ENCODE measurements around the gene C1orf53. TPM values are rescaled to one million over a fixed set of nuclear protein-coding genes. Genes with fewer than 3 reads are reported as not detected.

C1orf53 gene
- total and polyA plus RNA-seq, 2 experiments from 2014 or later, result 2.7 to 3.8 TPM

DNA sequence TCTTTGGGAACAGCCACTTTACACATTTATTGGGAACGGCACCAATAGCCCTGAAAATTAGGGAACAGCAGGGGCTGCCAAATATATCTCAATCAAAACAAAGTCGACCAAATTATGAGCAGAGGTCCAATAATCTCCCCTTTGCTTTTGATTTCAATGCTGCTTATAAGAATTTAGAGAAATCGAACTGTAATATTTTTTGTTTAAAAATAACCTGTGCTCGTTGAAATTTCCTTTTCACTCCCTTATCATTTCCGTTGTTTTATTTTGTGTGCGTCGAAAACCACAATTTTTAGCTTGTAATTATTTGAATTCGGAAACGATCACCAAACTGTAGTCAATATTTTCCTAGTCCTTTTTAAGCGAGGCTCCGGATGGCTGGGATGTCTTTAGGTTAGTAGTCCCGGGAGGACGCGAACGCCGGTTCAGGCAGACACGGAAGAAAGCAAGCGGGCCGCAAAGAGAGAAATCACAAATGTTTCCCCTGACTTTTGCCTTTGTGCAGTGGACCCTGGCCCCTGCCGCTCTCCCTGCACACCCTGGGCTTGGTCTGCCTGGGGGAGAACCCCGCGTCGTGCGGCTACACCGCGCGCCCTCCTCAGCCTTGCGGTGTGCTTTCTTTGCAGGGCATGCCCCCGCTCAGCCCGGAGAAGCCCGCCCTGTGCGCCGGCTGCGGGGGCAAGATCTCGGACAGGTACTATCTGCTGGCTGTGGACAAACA, 17.1 kb downstream of the C1orf53 start:
- ATAC-seq (peak; percentile 10), DNase-seq (ENCODE audit: low spot score) (no peak)
- H3K27ac Mint-ChIP-seq, result no peak overlapping the region
- H3K4me3 Mint-ChIP-seq, result peak overlapping the region; percentile 72
- no peaks in the 10 kb centered on the region for H3K9me2 ChIP-seq (ENCODE audit: insufficient read depth)
- H3K4me3 ChIP-seq, result peak overlapping the region; percentile 60
- H3K9me3 Mint-ChIP-seq, result peaks cover 3% of the 10 kb centered on the region; the same call in 2 of the 3 replicates
- H3K79me2 ChIP-seq (replicated peaks; ENCODE audit: insufficient read depth), result no peaks in the 10 kb centered on the region
- H3K4me2 ChIP-seq, result peak overlapping the region; percentile 92
- 0 out of 2 replicates have a peak, but pooled peaks cover 7% of the 10 kb centered on the region for H4K20me1 ChIP-seq (replicated peaks; ENCODE audit: insufficient read depth)
- H3K27me3 Mint-ChIP-seq (ENCODE audit: insufficient read depth, low read depth, poor library complexity), result peaks cover 90% of the 10 kb centered on the region
- no peaks in the 10 kb centered on the region for H3K36me3 ChIP-seq (ENCODE audit: insufficient read depth)
- H3K27ac ChIP-seq (ENCODE audit: low read depth), result no peak overlapping the region
- peak overlapping the region; percentile 86 for H2AFZ ChIP-seq
- no peaks in the 10 kb centered on the region; the same call in 2 of the 3 replicates for H3K36me3 Mint-ChIP-seq (ENCODE audit: low read depth)
- H3K27me3 ChIP-seq (ENCODE audit: insufficient read depth), result peaks cover 98% of the 10 kb centered on the region
- TF ChIP-seq, protein P1, sequence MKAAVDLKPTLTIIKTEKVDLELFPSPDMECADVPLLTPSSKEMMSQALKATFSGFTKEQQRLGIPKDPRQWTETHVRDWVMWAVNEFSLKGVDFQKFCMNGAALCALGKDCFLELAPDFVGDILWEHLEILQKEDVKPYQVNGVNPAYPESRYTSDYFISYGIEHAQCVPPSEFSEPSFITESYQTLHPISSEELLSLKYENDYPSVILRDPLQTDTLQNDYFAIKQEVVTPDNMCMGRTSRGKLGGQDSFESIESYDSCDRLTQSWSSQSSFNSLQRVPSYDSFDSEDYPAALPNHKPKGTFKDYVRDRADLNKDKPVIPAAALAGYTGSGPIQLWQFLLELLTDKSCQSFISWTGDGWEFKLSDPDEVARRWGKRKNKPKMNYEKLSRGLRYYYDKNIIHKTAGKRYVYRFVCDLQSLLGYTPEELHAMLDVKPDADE (IDR thresholded peaks at IDR 0.05), result no peak
- TF ChIP-seq, protein P2, sequence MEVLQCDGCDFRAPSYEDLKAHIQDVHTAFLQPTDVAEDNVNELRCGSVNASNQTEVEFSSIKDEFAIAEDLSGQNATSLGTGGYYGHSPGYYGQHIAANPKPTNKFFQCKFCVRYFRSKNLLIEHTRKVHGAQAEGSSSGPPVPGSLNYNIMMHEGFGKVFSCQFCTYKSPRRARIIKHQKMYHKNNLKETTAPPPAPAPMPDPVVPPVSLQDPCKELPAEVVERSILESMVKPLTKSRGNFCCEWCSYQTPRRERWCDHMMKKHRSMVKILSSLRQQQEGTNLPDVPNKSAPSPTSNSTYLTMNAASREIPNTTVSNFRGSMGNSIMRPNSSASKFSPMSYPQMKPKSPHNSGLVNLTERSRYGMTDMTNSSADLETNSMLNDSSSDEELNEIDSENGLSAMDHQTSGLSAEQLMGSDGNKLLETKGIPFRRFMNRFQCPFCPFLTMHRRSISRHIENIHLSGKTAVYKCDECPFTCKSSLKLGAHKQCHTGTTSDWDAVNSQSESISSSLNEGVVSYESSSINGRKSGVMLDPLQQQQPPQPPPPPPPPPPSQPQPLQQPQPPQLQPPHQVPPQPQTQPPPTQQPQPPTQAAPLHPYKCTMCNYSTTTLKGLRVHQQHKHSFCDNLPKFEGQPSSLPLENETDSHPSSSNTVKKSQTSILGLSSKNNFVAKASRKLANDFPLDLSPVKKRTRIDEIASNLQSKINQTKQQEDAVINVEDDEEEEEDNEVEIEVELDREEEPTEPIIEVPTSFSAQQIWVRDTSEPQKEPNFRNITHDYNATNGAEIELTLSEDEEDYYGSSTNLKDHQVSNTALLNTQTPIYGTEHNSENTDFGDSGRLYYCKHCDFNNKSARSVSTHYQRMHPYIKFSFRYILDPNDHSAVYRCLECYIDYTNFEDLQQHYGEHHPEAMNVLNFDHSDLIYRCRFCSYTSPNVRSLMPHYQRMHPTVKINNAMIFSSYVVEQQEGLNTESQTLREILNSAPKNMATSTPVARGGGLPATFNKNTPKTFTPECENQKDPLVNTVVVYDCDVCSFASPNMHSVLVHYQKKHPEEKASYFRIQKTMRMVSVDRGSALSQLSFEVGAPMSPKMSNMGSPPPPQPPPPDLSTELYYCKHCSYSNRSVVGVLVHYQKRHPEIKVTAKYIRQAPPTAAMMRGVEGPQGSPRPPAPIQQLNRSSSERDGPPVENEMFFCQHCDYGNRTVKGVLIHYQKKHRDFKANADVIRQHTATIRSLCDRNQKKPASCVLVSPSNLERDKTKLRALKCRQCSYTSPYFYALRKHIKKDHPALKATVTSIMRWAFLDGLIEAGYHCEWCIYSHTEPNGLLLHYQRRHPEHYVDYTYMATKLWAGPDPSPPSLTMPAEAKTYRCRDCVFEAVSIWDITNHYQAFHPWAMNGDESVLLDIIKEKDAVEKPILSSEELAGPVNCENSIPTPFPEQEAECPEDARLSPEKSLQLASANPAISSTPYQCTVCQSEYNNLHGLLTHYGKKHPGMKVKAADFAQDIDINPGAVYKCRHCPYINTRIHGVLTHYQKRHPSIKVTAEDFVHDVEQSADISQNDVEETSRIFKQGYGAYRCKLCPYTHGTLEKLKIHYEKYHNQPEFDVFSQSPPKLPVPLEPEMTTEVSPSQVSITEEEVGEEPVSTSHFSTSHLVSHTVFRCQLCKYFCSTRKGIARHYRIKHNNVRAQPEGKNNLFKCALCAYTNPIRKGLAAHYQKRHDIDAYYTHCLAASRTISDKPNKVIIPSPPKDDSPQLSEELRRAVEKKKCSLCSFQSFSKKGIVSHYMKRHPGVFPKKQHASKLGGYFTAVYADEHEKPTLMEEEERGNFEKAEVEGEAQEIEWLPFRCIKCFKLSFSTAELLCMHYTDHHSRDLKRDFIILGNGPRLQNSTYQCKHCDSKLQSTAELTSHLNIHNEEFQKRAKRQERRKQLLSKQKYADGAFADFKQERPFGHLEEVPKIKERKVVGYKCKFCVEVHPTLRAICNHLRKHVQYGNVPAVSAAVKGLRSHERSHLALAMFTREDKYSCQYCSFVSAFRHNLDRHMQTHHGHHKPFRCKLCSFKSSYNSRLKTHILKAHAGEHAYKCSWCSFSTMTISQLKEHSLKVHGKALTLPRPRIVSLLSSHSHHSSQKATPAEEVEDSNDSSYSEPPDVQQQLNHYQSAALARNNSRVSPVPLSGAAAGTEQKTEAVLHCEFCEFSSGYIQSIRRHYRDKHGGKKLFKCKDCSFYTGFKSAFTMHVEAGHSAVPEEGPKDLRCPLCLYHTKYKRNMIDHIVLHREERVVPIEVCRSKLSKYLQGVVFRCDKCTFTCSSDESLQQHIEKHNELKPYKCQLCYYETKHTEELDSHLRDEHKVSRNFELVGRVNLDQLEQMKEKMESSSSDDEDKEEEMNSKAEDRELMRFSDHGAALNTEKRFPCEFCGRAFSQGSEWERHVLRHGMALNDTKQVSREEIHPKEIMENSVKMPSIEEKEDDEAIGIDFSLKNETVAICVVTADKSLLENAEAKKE (CRISPR knock-in tag; IDR thresholded peaks at IDR 0.05), result no peak
- TF ChIP-seq POLR2AphosphoS5 (IDR thresholded peaks at IDR 0.05; ENCODE audit: low read depth) (no peak), EZH2 (IDR thresholded peaks at IDR 0.05; ENCODE audit: low read depth, unreplicated experiment) (peak; percentile 99), JUNB (IDR thresholded peaks at IDR 0.05; ENCODE audit: unreplicated experiment) (no peak), EZH2phosphoT487 (IDR thresholded peaks at IDR 0.05; ENCODE audit: unreplicated experiment) (peak; percentile 100)
- H3K4me1 Mint-ChIP-seq, result peaks cover 77% of the 10 kb centered on the region
- peaks cover 29% of the 10 kb centered on the region for H3F3A ChIP-seq (replicated peaks; ENCODE audit: low read depth)
- H3K4me1 ChIP-seq (ENCODE audit: insufficient read depth), result peaks cover 52% of the 10 kb centered on the region
